ENCODE data around the gene CFAP221.

CFAP221 gene

GRCh38 chr2:119583291-119583690 lies 39.0 kb downstream of the CFAP221 start:
- H3K36me3 ChIP-seq (replicated peaks; ENCODE audit: insufficient read depth, low read length) = no peaks in the 10 kb centered on the region
- no peaks in the 10 kb centered on the region for H4K20me1 ChIP-seq (ENCODE audit: insufficient read depth, low read length)
- H3F3A ChIP-seq (ENCODE audit: insufficient read depth, low read length) = no peaks in the 10 kb centered on the region
- H2AFZ ChIP-seq (ENCODE audit: low read length) = no peak overlapping the region
- no peak overlapping the region for H3K27ac ChIP-seq (ENCODE audit: low read length)
- DNase-seq = no peak
- no peaks in the 10 kb centered on the region for H3K4me1 ChIP-seq (ENCODE audit: low read length)
- no peak overlapping the region for H3K9ac ChIP-seq (ENCODE audit: low read length)
- TF ChIP-seq, protein P1, sequence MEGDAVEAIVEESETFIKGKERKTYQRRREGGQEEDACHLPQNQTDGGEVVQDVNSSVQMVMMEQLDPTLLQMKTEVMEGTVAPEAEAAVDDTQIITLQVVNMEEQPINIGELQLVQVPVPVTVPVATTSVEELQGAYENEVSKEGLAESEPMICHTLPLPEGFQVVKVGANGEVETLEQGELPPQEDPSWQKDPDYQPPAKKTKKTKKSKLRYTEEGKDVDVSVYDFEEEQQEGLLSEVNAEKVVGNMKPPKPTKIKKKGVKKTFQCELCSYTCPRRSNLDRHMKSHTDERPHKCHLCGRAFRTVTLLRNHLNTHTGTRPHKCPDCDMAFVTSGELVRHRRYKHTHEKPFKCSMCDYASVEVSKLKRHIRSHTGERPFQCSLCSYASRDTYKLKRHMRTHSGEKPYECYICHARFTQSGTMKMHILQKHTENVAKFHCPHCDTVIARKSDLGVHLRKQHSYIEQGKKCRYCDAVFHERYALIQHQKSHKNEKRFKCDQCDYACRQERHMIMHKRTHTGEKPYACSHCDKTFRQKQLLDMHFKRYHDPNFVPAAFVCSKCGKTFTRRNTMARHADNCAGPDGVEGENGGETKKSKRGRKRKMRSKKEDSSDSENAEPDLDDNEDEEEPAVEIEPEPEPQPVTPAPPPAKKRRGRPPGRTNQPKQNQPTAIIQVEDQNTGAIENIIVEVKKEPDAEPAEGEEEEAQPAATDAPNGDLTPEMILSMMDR (IDR thresholded peaks at IDR 0.05; ENCODE audit: low read length) = no peak
- no peak for TF ChIP-seq EZH2phosphoT487 (IDR thresholded peaks at IDR 0.05; ENCODE audit: low read length)
- TF ChIP-seq EZH2 (optimal IDR thresholded peaks at IDR 0.05; ENCODE audit: low read depth, low read length) = no peak
- no peak overlapping the region for H3K4me3 ChIP-seq (ENCODE audit: low read length)
- H3K27me3 ChIP-seq (replicated peaks; ENCODE audit: insufficient read depth, low read length) = no peaks in the 10 kb centered on the region
- H3K79me2 ChIP-seq (ENCODE audit: low read length) = no peaks in the 10 kb centered on the region
- no peaks in the 10 kb centered on the region for H3K9me2 ChIP-seq (replicated peaks; ENCODE audit: insufficient read depth, low read length)
- H3K4me2 ChIP-seq (ENCODE audit: low read depth, low read length) = no peak overlapping the region
- no peaks in the 10 kb centered on the region for H3K9me3 ChIP-seq (replicated peaks; ENCODE audit: insufficient read depth, low read length)

- H3K4me1 ChIP-seq (ENCODE audit: low read length) = no peaks in the 10 kb centered on the region
- TF ChIP-seq, protein P1 (IDR thresholded peaks at IDR 0.05; ENCODE audit: low read length) = no peak
- no peak for TF ChIP-seq EZH2phosphoT487 (IDR thresholded peaks at IDR 0.05; ENCODE audit: low read length)
- TF ChIP-seq EZH2 (optimal IDR thresholded peaks at IDR 0.05; ENCODE audit: low read depth, low read length) = no peak
Measured at GRCh38 chr2:119584469-119584868, 40.2 kb downstream of the CFAP221 start.

DNA sequence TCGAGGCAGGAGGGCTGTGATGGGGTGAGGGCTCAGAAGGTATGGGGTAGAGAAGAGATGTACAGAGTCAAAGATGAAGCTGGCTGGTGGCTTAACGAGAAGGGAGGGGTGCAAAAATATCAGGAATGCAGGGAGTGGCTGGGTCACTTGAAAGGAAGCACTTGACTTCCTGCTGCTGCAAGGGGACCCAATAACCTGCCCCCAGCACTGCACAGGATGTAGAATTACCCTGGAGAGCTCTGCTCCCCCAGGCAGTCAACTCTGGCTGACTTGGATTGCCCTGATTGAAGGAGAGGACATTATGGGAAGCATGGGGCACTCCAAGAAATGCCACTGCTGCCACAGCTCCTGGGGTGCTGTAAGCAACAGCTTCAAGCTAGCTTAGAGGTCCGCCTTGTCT lies 41.8 kb downstream of the CFAP221 start:
- Histone ChIP-seq H3K4me2 (ENCODE audit: low read depth, low read length) (no peak overlapping the region), H4K20me1 (ENCODE audit: insufficient read depth, low read length) (no peaks in the 10 kb centered on the region)
- no peak for TF ChIP-seq EZH2phosphoT487 (IDR thresholded peaks at IDR 0.05; ENCODE audit: low read length)
- TF ChIP-seq, protein P1 (IDR thresholded peaks at IDR 0.05; ENCODE audit: low read length) = no peak
- TF ChIP-seq EZH2 (optimal IDR thresholded peaks at IDR 0.05; ENCODE audit: low read depth, low read length) = no peak

More at GRCh38 chr2:119584469-119584868, 40.2 kb downstream of the CFAP221 start:
- no peak for DNase-seq
- Histone ChIP-seq H3K27me3 (replicated peaks; ENCODE audit: insufficient read depth, low read length) (no peaks in the 10 kb centered on the region), H3K79me2 (ENCODE audit: low read length) (no peaks in the 10 kb centered on the region), H3K4me3 (ENCODE audit: low read length) (no peak overlapping the region), H3F3A (ENCODE audit: insufficient read depth, low read length) (no peaks in the 10 kb centered on the region), H3K9ac (ENCODE audit: low read length) (no peak overlapping the region), H3K36me3 (replicated peaks; ENCODE audit: insufficient read depth, low read length) (no peaks in the 10 kb centered on the region), H3K9me2 (replicated peaks; ENCODE audit: insufficient read depth, low read length) (no peaks in the 10 kb centered on the region), H3K9me3 (replicated peaks; ENCODE audit: insufficient read depth, low read length) (no peaks in the 10 kb centered on the region), H4K20me1 (ENCODE audit: insufficient read depth, low read length) (no peaks in the 10 kb centered on the region), H2AFZ (ENCODE audit: low read length) (no peak overlapping the region), H3K27ac (ENCODE audit: low read length) (no peak overlapping the region), H3K4me2 (ENCODE audit: low read depth, low read length) (no peak overlapping the region)

More for the DNA sequence above, 41.8 kb downstream of the CFAP221 start:
- Histone ChIP-seq H3K9me2 (replicated peaks; ENCODE audit: insufficient read depth, low read length) (no peaks in the 10 kb centered on the region), H3K27ac (ENCODE audit: low read length) (no peak overlapping the region), H3K4me1 (ENCODE audit: low read length) (no peaks in the 10 kb centered on the region), H3K79me2 (ENCODE audit: low read length) (no peaks in the 10 kb centered on the region), H3K4me3 (ENCODE audit: low read length) (no peak overlapping the region), H3F3A (ENCODE audit: insufficient read depth, low read length) (no peaks in the 10 kb centered on the region), H3K9me3 (replicated peaks; ENCODE audit: insufficient read depth, low read length) (no peaks in the 10 kb centered on the region), H3K27me3 (replicated peaks; ENCODE audit: insufficient read depth, low read length) (no peaks in the 10 kb centered on the region), H3K36me3 (replicated peaks; ENCODE audit: insufficient read depth, low read length) (no peaks in the 10 kb centered on the region), H2AFZ (ENCODE audit: low read length) (no peak overlapping the region), H3K9ac (ENCODE audit: low read length) (no peak overlapping the region)
- no peak for DNase-seq
